Fibroblast of peridontal ligament (primary cell): ENCODE measurements around the gene SHOX.
"Not testable (repeated sequence)": the region's sequence is repeated elsewhere in the genome, so short reads cannot be mapped to it uniquely, and the experiment has no call there.

ENCODE experiments used
- DNase-seq: peaks from one replicate; pipeline ENCODE4 v3.0.0-alpha.2; 2010; ENCODE audit errors: extremely low read depth

SHOX gene

GRCh38 chrX:637660-638481 is 7.3 kb downstream of the SHOX start:
- no peak for DNase-seq

GRCh38 chrX:638482-639131 is 8.0 kb downstream of the SHOX start:
- no peak for DNase-seq

- no peak for DNase-seq
Measured at GRCh38 chrX:639151-639550, 8.6 kb downstream of the SHOX start.

- no peak for DNase-seq
Measured at GRCh38 chrX:640641-641040, 10.1 kb downstream of the SHOX start.

- DNase-seq: no peak
Measured at GRCh38 chrX:641671-642435, 11.3 kb downstream of the SHOX start.

GRCh38 chrX:642436-643240 is 12.0 kb downstream of the SHOX start:
- no peak for DNase-seq

- DNase-seq: no peak
Measured at GRCh38 chrX:643241-643595, 12.6 kb downstream of the SHOX start.

- DNase-seq: no peak
Measured at GRCh38 chrX:643911-644303, 13.3 kb downstream of the SHOX start.

- DNase-seq: no peak
Measured at GRCh38 chrX:644304-645281, 14.0 kb downstream of the SHOX start.

- DNase-seq: no peak
Measured at GRCh38 chrX:646228-646495, 15.6 kb downstream of the SHOX start.

- no peak for DNase-seq
Measured at GRCh38 chrX:646796-647195, 16.2 kb downstream of the SHOX start.

- no peak for DNase-seq
Measured at GRCh38 chrX:649166-649565, 18.6 kb downstream of the SHOX start.

GRCh38 chrX:650324-650723 is 19.7 kb downstream of the SHOX start:
- DNase-seq: no peak

- no peak for DNase-seq
Measured at GRCh38 chrX:650811-651210, 20.2 kb downstream of the SHOX start.

- not testable (repeated sequence) for DNase-seq
Measured at GRCh38 chrX:651922-652321, 21.3 kb downstream of the SHOX start.

GRCh38 chrX:652341-652741 is 21.8 kb downstream of the SHOX start:
- no peak for DNase-seq

GRCh38 chrX:653306-653705 is 22.7 kb downstream of the SHOX start:
- no peak for DNase-seq

- DNase-seq: no peak
Measured at GRCh38 chrX:661154-661553, 30.6 kb downstream of the SHOX start.

GRCh38 chrX:662126-662525 is 31.5 kb downstream of the SHOX start:
- DNase-seq: no peak

- no peak for DNase-seq
Measured at GRCh38 chrX:663841-664240, 33.2 kb downstream of the SHOX start.
